Thoracic aorta endothelial cell (primary cell): Measurements from ENCODE around the gene DEFB112. TPM values are rescaled to one million over a fixed set of nuclear protein-coding genes. Genes with fewer than 3 reads are reported as not detected.

Source experiments
- total RNA-seq: library from RNA; depleted of rRNA; stranded (reverse); fragments of >200 nt; gene quantifications from 2 replicates; pipeline ENCODE4 v1.2.3, GENCODE V29; 2012

The DEFB112 gene, protein sequence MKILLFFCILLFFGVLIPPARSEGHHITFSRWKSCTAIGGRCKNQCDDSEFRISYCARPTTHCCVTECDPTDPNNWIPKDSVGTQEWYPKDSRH
- total RNA-seq: not detected in 2 replicates

GRCh38 chr6:50049829-50050228, at the start of gene DEFB112:
Gene DEFB112 (minus strand): TSS chr6:50049929. CDS start chr6:50049869, 60 bp downstream.

DNA sequence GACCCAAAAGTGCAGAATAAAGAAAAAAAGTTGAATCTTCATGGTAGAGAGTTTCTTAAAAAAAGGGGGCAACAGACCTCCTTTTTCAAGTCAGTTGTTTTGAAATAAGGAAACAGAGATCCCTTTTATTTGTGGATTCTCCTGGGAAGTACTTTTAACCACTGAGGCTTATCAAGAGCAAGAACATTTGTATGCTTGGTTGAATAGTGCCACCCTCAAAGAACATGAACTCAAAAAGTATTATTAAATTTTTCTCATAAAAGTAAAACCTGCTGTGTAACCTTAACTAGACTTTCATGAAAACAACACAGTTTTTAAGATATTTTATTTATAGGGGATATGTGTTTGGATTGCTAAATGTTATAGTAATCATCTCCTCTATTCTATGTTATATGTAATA, 27.8 kb downstream of the DEFB112 start, which contains the start of gene DEFB110:
TSS of gene DEFB110 (minus strand) at position 101 of the 400 bp plus-strand sequence. CDS start at position 42, 59 bp downstream.

Other genes starting within 250 kb of the DEFB112 start
- gene CRISP1, start 183.4 kb downstream of the DEFB112 start, total RNA-seq: not detected in 2 replicates
- gene DEFB114, start 85.8 kb downstream of the DEFB112 start, total RNA-seq: not detected in 2 replicates
- gene DEFB113, start 80.3 kb downstream of the DEFB112 start, total RNA-seq: not detected in 2 replicates
- not detected in 2 replicates for gene DEFB110, start 27.9 kb downstream of the DEFB112 start, total RNA-seq